ENCODE measurements around the gene CASP1. TPM values are rescaled to one million over a fixed set of nuclear protein-coding genes. Genes with fewer than 3 reads are reported as not detected.
A peak's percentile ranks its signal among the peaks of the same experiment; 100 is the strongest.

CASP1 gene
- polyA plus RNA-seq, 3 donors, result 210 to 460 (median 433) TPM

DNA sequence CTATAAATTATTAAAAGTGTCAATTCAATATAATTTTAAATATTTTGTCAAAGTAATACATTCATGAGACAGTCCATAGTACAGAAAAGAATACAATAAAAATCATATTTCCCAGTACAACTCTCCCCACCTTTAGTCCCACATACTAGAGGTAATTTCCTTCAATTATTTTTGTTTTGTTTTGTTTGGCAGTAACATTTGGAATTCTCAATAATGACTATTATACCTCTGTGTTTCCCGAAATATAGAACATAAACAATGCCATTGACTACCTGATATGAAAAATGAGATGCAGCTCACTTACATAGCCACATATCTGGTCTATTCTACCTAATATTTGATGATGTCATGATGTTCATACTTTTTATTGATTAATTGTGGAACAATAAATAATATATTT, 42.2 kb downstream of the CASP1 start:
- Mint-ChIP-seq H3K36me3 (peaks cover 0 to 3% of the 10 kb centered on the region in 2 donors), H3K4me1 (no peaks in the 10 kb centered on the region), H3K27ac (no peak overlapping the region), H3K9me3 (peaks cover 0 to 11% (median 4%) of the 10 kb centered on the region in 7 donors), H3K4me3 (no peak overlapping the region), H3K27me3 (ENCODE audit: low read depth in 3 of 3) (no peaks in the 10 kb centered on the region)
- no peak overlapping the region for H3K4me2 ChIP-seq (replicated peaks; ENCODE audit: extremely low read depth, low read length, poor library complexity, severe bottlenecking)
- DNase-seq, result no peak
- no CpG with 5 or more reads among the region's 1 CpG for WGBS (ENCODE audit: insufficient coverage)
- H3K4me3 ChIP-seq (replicated peaks in 1 of 3; ENCODE audit: low read depth in 2 of 3, low read length in 3 of 3), result no peak overlapping the region
- H3K9me3 ChIP-seq (replicated peaks in 1 of 2; ENCODE audit: control insufficient read depth in 1 of 2, insufficient read depth in 1 of 2, low read length in 2 of 2), result no peaks in the 10 kb centered on the region
- no peak overlapping the region for H3K9ac ChIP-seq (ENCODE audit: insufficient read depth, low read length, poor library complexity, severe bottlenecking)
- H2AFZ ChIP-seq (ENCODE audit: insufficient read depth, low read depth, low read length, poor library complexity, severe bottlenecking), result no peak overlapping the region
- H3K79me2 ChIP-seq (ENCODE audit: insufficient read depth, low read length), result no peaks in the 10 kb centered on the region
- TF ChIP-seq, protein P1, sequence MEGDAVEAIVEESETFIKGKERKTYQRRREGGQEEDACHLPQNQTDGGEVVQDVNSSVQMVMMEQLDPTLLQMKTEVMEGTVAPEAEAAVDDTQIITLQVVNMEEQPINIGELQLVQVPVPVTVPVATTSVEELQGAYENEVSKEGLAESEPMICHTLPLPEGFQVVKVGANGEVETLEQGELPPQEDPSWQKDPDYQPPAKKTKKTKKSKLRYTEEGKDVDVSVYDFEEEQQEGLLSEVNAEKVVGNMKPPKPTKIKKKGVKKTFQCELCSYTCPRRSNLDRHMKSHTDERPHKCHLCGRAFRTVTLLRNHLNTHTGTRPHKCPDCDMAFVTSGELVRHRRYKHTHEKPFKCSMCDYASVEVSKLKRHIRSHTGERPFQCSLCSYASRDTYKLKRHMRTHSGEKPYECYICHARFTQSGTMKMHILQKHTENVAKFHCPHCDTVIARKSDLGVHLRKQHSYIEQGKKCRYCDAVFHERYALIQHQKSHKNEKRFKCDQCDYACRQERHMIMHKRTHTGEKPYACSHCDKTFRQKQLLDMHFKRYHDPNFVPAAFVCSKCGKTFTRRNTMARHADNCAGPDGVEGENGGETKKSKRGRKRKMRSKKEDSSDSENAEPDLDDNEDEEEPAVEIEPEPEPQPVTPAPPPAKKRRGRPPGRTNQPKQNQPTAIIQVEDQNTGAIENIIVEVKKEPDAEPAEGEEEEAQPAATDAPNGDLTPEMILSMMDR (IDR thresholded peaks at IDR 0.05), result no peak
- intact Hi-C loops (cut with micrococcal nuclease), result no loop called here
- no peak overlapping the region for H3K27ac ChIP-seq (ENCODE audit: low read depth in 1 of 2, low read length in 2 of 2)
- H3K27me3 ChIP-seq (ENCODE audit: control insufficient read depth in 2 of 2, insufficient read depth in 2 of 2, low read length in 2 of 2), result no peaks in the 10 kb centered on the region
- no peaks in the 10 kb centered on the region for H3K36me3 ChIP-seq (replicated peaks in 1 of 2; ENCODE audit: control insufficient read depth in 1 of 2, insufficient read depth in 2 of 2, low read length in 2 of 2)
- no peaks in the 10 kb centered on the region for H3K4me1 ChIP-seq (ENCODE audit: control insufficient read depth in 1 of 2, insufficient read depth in 2 of 2, low read length in 2 of 2)
- no peaks in the 10 kb centered on the region for H4K20me1 ChIP-seq (ENCODE audit: insufficient read depth, low read length)

DNA sequence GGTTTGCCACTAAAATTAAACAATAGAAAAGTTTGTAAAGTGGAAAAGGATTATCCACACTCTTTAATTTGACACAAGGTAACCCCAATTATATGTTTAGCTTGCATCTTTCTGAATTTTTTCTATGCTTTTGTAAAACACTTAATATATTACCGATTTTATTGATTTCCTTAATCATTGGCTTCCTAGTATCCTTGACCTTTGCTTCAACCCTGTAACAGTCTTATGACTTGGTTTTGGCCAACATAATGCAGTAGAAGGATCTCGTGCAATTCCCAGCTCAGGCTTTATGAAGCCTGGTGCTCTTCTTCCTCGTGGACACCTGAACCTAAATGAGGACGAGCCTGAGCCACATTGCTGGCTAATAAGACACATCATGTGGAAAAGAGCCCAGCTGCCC, 43.0 kb downstream of the CASP1 start:
- H4K20me1 ChIP-seq (ENCODE audit: insufficient read depth, low read length), result no peaks in the 10 kb centered on the region
- H3K4me2 ChIP-seq (replicated peaks; ENCODE audit: extremely low read depth, low read length, poor library complexity, severe bottlenecking), result no peak overlapping the region
- H3K4me1 ChIP-seq (ENCODE audit: control insufficient read depth in 1 of 2, insufficient read depth in 2 of 2, low read length in 2 of 2), result no peaks in the 10 kb centered on the region
- H3K79me2 ChIP-seq (ENCODE audit: insufficient read depth, low read length), result no peaks in the 10 kb centered on the region
- intact Hi-C loops (cut with micrococcal nuclease), result no loop called here
- no peak for DNase-seq
- H3K9ac ChIP-seq (ENCODE audit: insufficient read depth, low read length, poor library complexity, severe bottlenecking), result no peak overlapping the region
- peaks cover 0 to 3% of the 10 kb centered on the region in 2 donors for H3K36me3 Mint-ChIP-seq
- H3K36me3 ChIP-seq (replicated peaks in 1 of 2; ENCODE audit: control insufficient read depth in 1 of 2, insufficient read depth in 2 of 2, low read length in 2 of 2), result no peaks in the 10 kb centered on the region
- TF ChIP-seq, protein P1 (IDR thresholded peaks at IDR 0.05), result no peak
- H3K4me3 ChIP-seq (replicated peaks in 1 of 3; ENCODE audit: low read depth in 2 of 3, low read length in 3 of 3), result no peak overlapping the region
- no peaks in the 10 kb centered on the region for H3K4me1 Mint-ChIP-seq
- peaks cover 0 to under 1% (median 0%) of the 10 kb centered on the region in 3 donors for H3K27me3 Mint-ChIP-seq (ENCODE audit: low read depth in 3 of 3)
- peak overlapping the region in 1 of 2 donors; percentile 4 for H3K4me3 Mint-ChIP-seq
- peak overlapping the region in 1 of 7 donors; percentile 29 for H3K27ac Mint-ChIP-seq
- WGBS (ENCODE audit: insufficient coverage), result 92% methylated on average over 4 of the region's 4 CpGs
- no peak overlapping the region for H3K27ac ChIP-seq (ENCODE audit: low read depth in 1 of 2, low read length in 2 of 2)
- H3K9me3 Mint-ChIP-seq, result peaks cover 0 to 11% (median 5%) of the 10 kb centered on the region in 7 donors
- no peaks in the 10 kb centered on the region for H3K27me3 ChIP-seq (ENCODE audit: control insufficient read depth in 2 of 2, insufficient read depth in 2 of 2, low read length in 2 of 2)
- no peaks in the 10 kb centered on the region for H3K9me3 ChIP-seq (replicated peaks in 1 of 2; ENCODE audit: control insufficient read depth in 1 of 2, insufficient read depth in 1 of 2, low read length in 2 of 2)
- H2AFZ ChIP-seq (ENCODE audit: insufficient read depth, low read depth, low read length, poor library complexity, severe bottlenecking), result no peak overlapping the region
